ENCODE data around the gene CTAG1B.

The CTAG1B gene

GRCh38 chrX:154655786-154656185, 36.7 kb upstream of the CTAG1B start:
- Histone ChIP-seq H3K27me3 (ENCODE audit: insufficient read depth, poor library complexity, severe bottlenecking) (no peaks in the 10 kb centered on the region), H3K27ac (replicated peaks) (no peak overlapping the region), H3K4me3 (replicated peaks; ENCODE audit: insufficient read depth, low read length) (no peak overlapping the region)
- DNase-seq (ENCODE audit: low read depth in 1 of 2, low spot score in 1 of 2): no peak
- TF ChIP-seq POLR2AphosphoS5 (IDR thresholded peaks at IDR 0.05; ENCODE audit: low read depth): no peak
- TF ChIP-seq GABPA (IDR thresholded peaks at IDR 0.05; ENCODE audit: low read depth): no peak
- TF ChIP-seq REST (IDR thresholded peaks at IDR 0.05; ENCODE audit: insufficient replicate concordance, low read depth): no peak
- no peak for TF ChIP-seq CTCF (IDR thresholded peaks at IDR 0.05; ENCODE audit: insufficient read depth, low read length)
- TF ChIP-seq SPI1 (IDR thresholded peaks at IDR 0.05; ENCODE audit: borderline replicate concordance, low read depth): no peak

GRCh38 chrX:154655346-154655745, 36.3 kb upstream of the CTAG1B start:
- TF ChIP-seq SPI1 (IDR thresholded peaks at IDR 0.05; ENCODE audit: borderline replicate concordance, low read depth) (no peak), GABPA (IDR thresholded peaks at IDR 0.05; ENCODE audit: low read depth) (no peak), REST (IDR thresholded peaks at IDR 0.05; ENCODE audit: insufficient replicate concordance, low read depth) (no peak), POLR2AphosphoS5 (IDR thresholded peaks at IDR 0.05; ENCODE audit: low read depth) (no peak), CTCF (IDR thresholded peaks at IDR 0.05; ENCODE audit: insufficient read depth, low read length) (no peak)
- H3K27me3 ChIP-seq (ENCODE audit: insufficient read depth, poor library complexity, severe bottlenecking): no peaks in the 10 kb centered on the region
- DNase-seq (ENCODE audit: low read depth in 1 of 2, low spot score in 1 of 2): no peak
- no peak overlapping the region for H3K27ac ChIP-seq (replicated peaks)
- no peak overlapping the region for H3K4me3 ChIP-seq (replicated peaks; ENCODE audit: insufficient read depth, low read length)

- no peak overlapping the region for H3K4me3 ChIP-seq (replicated peaks; ENCODE audit: insufficient read depth, low read length)
- H3K27ac ChIP-seq (replicated peaks): no peak overlapping the region
- DNase-seq (ENCODE audit: low read depth in 1 of 2, low spot score in 1 of 2): no peak
- H3K27me3 ChIP-seq (ENCODE audit: insufficient read depth, poor library complexity, severe bottlenecking): no peaks in the 10 kb centered on the region
- TF ChIP-seq SPI1 (IDR thresholded peaks at IDR 0.05; ENCODE audit: borderline replicate concordance, low read depth): no peak
- no peak for TF ChIP-seq GABPA (IDR thresholded peaks at IDR 0.05; ENCODE audit: low read depth)
- TF ChIP-seq POLR2AphosphoS5 (IDR thresholded peaks at IDR 0.05; ENCODE audit: low read depth): no peak
- TF ChIP-seq CTCF (IDR thresholded peaks at IDR 0.05; ENCODE audit: insufficient read depth, low read length): no peak
- no peak for TF ChIP-seq REST (IDR thresholded peaks at IDR 0.05; ENCODE audit: insufficient replicate concordance, low read depth)
These were observed 35.8 kb upstream of the CTAG1B start for GRCh38 chrX:154654925-154655324.
